ENCODE measurements around the gene CDC37L1. TPM values are rescaled to one million over a fixed set of nuclear protein-coding genes. Genes with fewer than 3 reads are reported as not detected.
A peak's percentile ranks its signal among the peaks of the same experiment; 100 is the strongest.

The CDC37L1 gene
- total RNA-seq, 3 donors from 2014 or later, result 14.7 to 16.6 (median 16.2) TPM

DNA sequence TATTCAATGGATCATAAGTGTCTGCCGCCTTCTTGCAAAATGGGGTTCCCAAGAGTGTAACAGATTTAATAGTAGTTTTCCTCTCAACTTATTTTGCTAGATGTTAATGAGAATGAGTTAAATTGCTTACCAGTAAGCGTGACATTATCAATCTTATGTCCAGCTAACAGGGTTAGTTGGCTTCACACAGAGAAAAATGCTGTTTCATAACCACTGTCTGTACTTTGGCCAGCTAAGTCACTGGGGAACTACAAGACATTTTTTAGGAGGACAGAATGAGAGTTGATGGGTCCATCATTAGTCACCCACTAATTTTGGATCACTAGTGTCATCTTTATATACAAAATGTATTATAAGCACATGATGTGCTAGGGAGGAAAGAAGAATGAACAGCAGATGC, 1.4 kb downstream of the CDC37L1 start:
- Mint-ChIP-seq H3K9me3 (no peaks in the 10 kb centered on the region), H3K4me1 (ENCODE audit: low read depth) (peaks cover 23% of the 10 kb centered on the region), H3K36me3 (ENCODE audit: insufficient read depth) (peaks cover 17% of the 10 kb centered on the region), H3K4me3 (no peak overlapping the region), H3K27me3 (ENCODE audit: low read depth) (no peaks in the 10 kb centered on the region)
- no peak for ATAC-seq
- DNase-seq, result no peak

- Mint-ChIP-seq H3K4me3 (no peak overlapping the region), H3K4me1 (ENCODE audit: low read depth) (peaks cover 40% of the 10 kb centered on the region), H3K27me3 (ENCODE audit: low read depth) (no peaks in the 10 kb centered on the region), H3K9me3 (no peaks in the 10 kb centered on the region), H3K36me3 (ENCODE audit: insufficient read depth) (peaks cover 26% of the 10 kb centered on the region)
- no peak for DNase-seq
- ATAC-seq, result no peak
Observed at GRCh38 chr9:4684820-4685219, 5.5 kb downstream of the CDC37L1 start.

DNA sequence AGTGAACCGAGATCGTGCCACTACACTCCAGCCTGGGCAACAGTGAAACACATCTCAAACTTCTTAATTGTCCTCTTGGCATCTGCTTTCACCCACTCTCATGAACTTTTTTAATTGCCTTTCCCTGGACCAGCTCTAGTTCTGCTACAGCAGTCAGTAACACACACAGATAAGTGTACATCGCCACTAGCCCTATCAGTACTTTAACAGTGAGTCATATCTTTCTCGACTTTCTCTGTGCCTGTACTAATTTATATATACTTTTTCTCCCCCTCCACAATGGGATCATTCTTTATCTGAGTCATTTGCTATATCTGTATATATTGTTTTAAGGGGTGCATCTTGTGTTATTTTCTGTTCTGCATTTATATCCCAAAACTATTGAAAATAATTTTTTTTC, 6.7 kb downstream of the CDC37L1 start:
- H3K27me3 Mint-ChIP-seq (ENCODE audit: low read depth), result no peaks in the 10 kb centered on the region
- no peak overlapping the region for H3K4me3 Mint-ChIP-seq
- ATAC-seq (no peak), DNase-seq (no peak)
- H3K9me3 Mint-ChIP-seq, result no peaks in the 10 kb centered on the region
- H3K36me3 Mint-ChIP-seq (ENCODE audit: insufficient read depth), result peaks cover 36% of the 10 kb centered on the region
- peaks cover 52% of the 10 kb centered on the region for H3K4me1 Mint-ChIP-seq (ENCODE audit: low read depth)

DNA sequence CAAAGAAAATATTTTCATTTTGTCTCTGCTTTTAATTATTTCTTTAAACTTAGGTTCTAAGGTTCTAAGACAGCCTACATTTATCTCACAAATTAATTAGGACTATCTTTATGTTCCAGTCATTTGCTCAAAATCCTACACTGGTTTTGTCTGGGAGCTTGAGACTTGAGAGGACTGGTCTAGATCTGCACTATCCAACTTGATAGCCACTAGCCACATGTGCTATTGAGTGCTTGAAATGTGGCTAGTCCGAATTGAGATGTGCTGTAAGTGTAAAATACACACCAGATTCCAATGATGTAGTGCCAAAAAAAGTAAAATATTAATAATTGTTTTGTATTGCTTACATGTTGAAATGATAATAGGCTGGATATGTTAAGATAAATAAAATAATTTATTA, 7.2 kb downstream of the CDC37L1 start:
- H3K36me3 Mint-ChIP-seq (ENCODE audit: insufficient read depth), result peaks cover 40% of the 10 kb centered on the region
- H3K9me3 Mint-ChIP-seq, result no peaks in the 10 kb centered on the region
- ATAC-seq (no peak), DNase-seq (no peak)
- no peak overlapping the region for H3K4me3 Mint-ChIP-seq
- no peaks in the 10 kb centered on the region for H3K27me3 Mint-ChIP-seq (ENCODE audit: low read depth)
- H3K4me1 Mint-ChIP-seq (ENCODE audit: low read depth), result peaks cover 56% of the 10 kb centered on the region

DNA sequence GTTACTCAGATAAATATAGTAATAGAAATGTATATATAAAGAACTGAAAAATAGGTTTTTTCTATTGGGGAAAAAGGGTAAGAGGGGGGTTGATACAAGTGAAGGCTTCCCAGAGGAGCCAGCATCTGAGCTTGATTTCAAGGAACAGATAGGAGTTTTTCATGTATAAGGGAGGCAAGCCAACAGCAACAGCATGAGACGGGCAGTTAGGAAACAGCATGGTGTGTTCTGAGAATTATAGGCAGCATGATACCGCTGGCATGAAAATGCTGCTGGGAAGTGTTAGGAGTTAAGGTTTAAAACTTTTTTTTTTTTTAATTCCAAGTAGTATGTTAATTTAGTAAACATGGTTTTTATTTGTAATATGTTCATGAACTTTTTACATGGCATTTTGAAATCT, 9.7 kb downstream of the CDC37L1 start:
- Mint-ChIP-seq H3K27me3 (ENCODE audit: low read depth) (no peaks in the 10 kb centered on the region), H3K4me1 (ENCODE audit: low read depth) (peaks cover 50% of the 10 kb centered on the region), H3K9me3 (no peaks in the 10 kb centered on the region), H3K36me3 (ENCODE audit: insufficient read depth) (peaks cover 44% of the 10 kb centered on the region), H3K4me3 (no peak overlapping the region)
- DNase-seq, result no peak
- ATAC-seq, result no peak

- no peaks in the 10 kb centered on the region for H3K27me3 Mint-ChIP-seq (ENCODE audit: low read depth)
- H3K36me3 Mint-ChIP-seq (ENCODE audit: insufficient read depth), result peaks cover 44% of the 10 kb centered on the region
- peaks cover 44% of the 10 kb centered on the region for H3K4me1 Mint-ChIP-seq (ENCODE audit: low read depth)
- H3K4me3 Mint-ChIP-seq, result peak overlapping the region; percentile 26
- DNase-seq (no peak), ATAC-seq (peak; percentile 89 to 91)
- no peaks in the 10 kb centered on the region for H3K9me3 Mint-ChIP-seq
Observed at GRCh38 chr9:4689687-4690104, 10.3 kb downstream of the CDC37L1 start.

DNA sequence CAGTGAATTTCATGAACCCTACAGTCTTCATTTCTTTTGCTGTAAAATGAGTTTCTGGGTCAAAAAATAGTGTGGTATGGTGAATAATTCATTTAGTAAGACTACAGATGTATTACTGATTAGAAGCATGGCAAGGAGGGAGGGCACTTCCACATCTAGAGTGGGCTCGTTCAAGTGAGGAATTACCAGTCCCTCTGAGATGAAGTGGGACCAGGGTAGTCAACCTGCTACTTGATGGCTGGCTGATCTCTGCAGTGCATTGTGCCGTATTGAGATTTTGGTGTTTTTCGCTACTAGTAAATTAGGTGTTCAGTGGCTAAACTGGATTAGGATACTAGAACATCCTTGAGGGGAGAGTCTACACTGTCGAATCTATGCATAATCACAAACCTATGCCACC, 10.8 kb downstream of the CDC37L1 start:
- Mint-ChIP-seq H3K36me3 (ENCODE audit: insufficient read depth) (peaks cover 40% of the 10 kb centered on the region), H3K4me1 (ENCODE audit: low read depth) (peaks cover 40% of the 10 kb centered on the region)
- peak; percentile 29 to 39 for ATAC-seq

DNA sequence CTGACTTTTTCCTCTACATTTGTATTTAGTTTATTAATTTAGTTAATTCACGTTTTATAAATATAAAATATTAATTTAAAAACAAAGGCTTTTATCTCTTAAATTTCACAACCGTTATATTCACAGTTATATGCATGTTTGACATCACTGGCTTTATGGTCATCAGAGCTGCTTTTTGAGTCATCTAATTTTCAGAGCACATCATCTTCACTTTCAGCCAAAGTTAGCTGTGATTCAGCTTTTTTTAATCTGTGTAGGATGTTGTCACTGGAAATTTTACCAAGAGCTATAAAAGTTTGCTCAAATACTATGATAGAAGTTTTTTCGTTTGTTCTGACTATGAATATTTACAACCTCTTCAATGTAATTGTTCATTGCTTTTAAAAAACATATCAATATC, 12.4 kb downstream of the CDC37L1 start:
- H3K4me1 Mint-ChIP-seq (ENCODE audit: low read depth), result peaks cover 32% of the 10 kb centered on the region

More for the DNA sequence above, 10.8 kb downstream of the CDC37L1 start:
- Mint-ChIP-seq H3K9me3 (no peaks in the 10 kb centered on the region), H3K27me3 (ENCODE audit: low read depth) (no peaks in the 10 kb centered on the region), H3K4me3 (peak overlapping the region; percentile 26)
- DNase-seq, result no peak

GRCh38 chr9:4700091-4700490, 20.7 kb downstream of the CDC37L1 start:
- no peak overlapping the region for H3K4me3 Mint-ChIP-seq
- H3K36me3 Mint-ChIP-seq (ENCODE audit: insufficient read depth), result peaks cover 31% of the 10 kb centered on the region
- DNase-seq, result no peak
- no peaks in the 10 kb centered on the region for H3K9me3 Mint-ChIP-seq
- no peak for ATAC-seq
- peaks cover 22% of the 10 kb centered on the region for H3K4me1 Mint-ChIP-seq (ENCODE audit: low read depth)
- H3K27me3 Mint-ChIP-seq (ENCODE audit: low read depth), result no peaks in the 10 kb centered on the region

More for the DNA sequence above, 12.4 kb downstream of the CDC37L1 start:
- H3K36me3 Mint-ChIP-seq (ENCODE audit: insufficient read depth), result peaks cover 33% of the 10 kb centered on the region
- ATAC-seq, result peak; percentile 28 to 45
- no peaks in the 10 kb centered on the region for H3K9me3 Mint-ChIP-seq
- DNase-seq, result no peak
- no peaks in the 10 kb centered on the region for H3K27me3 Mint-ChIP-seq (ENCODE audit: low read depth)
- H3K4me3 Mint-ChIP-seq, result no peak overlapping the region

GRCh38 chr9:4700932-4701331, 21.6 kb downstream of the CDC37L1 start:
- peaks cover 32% of the 10 kb centered on the region for H3K36me3 Mint-ChIP-seq (ENCODE audit: insufficient read depth)
- no peaks in the 10 kb centered on the region for H3K27me3 Mint-ChIP-seq (ENCODE audit: low read depth)
- H3K4me1 Mint-ChIP-seq (ENCODE audit: low read depth), result peaks cover 24% of the 10 kb centered on the region
- DNase-seq, result no peak
- no peak overlapping the region for H3K4me3 Mint-ChIP-seq
- no peaks in the 10 kb centered on the region for H3K9me3 Mint-ChIP-seq
- ATAC-seq, result no peak

DNA sequence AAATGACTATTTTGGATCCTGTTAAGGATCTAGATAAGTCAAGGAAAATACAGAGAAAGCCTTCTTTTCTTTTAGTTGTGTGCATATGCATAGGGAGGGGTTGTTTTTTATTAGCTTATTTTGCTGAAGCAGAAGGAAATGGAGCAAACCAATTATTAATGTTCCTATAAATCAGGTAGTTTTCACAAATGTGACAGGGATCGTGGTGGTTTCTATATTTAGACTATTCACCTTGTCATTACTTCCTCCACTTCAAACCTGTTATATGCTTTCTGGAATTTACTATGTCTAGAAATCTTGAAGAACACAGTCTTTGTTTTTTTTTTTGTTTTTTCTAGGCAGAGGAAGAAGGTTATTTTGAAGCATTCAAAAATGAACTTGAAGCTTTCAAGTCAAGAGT, 22.2 kb downstream of the CDC37L1 start:
- Mint-ChIP-seq H3K27me3 (ENCODE audit: low read depth) (no peaks in the 10 kb centered on the region), H3K4me3 (no peak overlapping the region), H3K9me3 (no peaks in the 10 kb centered on the region), H3K36me3 (ENCODE audit: insufficient read depth) (peaks cover 33% of the 10 kb centered on the region), H3K4me1 (ENCODE audit: low read depth) (peaks cover 23% of the 10 kb centered on the region)
- DNase-seq (no peak), ATAC-seq (no peak)

DNA sequence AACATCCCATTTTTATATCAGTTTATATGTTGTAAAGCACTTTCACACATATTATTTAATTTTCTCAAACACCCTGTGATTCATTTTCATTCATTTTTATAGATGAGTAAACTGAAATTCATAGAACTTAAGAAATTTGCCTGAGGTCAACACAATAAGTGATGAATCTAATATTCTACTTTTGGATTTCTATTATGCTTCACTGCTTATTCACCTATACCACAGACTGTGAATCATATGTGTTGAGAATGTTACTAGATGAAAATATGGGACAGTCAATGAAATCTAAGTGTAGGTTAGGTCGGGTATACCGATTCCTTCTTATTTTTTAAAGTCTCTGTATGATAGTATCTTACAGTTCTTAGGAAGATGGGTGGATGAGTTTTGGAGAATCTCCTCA, 24.8 kb downstream of the CDC37L1 start:
- Mint-ChIP-seq H3K27me3 (ENCODE audit: low read depth) (no peaks in the 10 kb centered on the region), H3K9me3 (no peaks in the 10 kb centered on the region), H3K36me3 (ENCODE audit: insufficient read depth) (peaks cover 40% of the 10 kb centered on the region), H3K4me1 (ENCODE audit: low read depth) (peaks cover 19% of the 10 kb centered on the region), H3K4me3 (no peak overlapping the region)
- DNase-seq (no peak), ATAC-seq (peak; percentile 78 to 86)

- ATAC-seq (no peak), DNase-seq (no peak)
- Mint-ChIP-seq H3K36me3 (ENCODE audit: insufficient read depth) (peaks cover 40% of the 10 kb centered on the region), H3K9me3 (no peaks in the 10 kb centered on the region), H3K4me1 (ENCODE audit: low read depth) (peaks cover 21% of the 10 kb centered on the region), H3K27me3 (ENCODE audit: low read depth) (no peaks in the 10 kb centered on the region), H3K4me3 (no peak overlapping the region)
Observed at GRCh38 chr9:4706021-4706420, 26.7 kb downstream of the CDC37L1 start.

DNA sequence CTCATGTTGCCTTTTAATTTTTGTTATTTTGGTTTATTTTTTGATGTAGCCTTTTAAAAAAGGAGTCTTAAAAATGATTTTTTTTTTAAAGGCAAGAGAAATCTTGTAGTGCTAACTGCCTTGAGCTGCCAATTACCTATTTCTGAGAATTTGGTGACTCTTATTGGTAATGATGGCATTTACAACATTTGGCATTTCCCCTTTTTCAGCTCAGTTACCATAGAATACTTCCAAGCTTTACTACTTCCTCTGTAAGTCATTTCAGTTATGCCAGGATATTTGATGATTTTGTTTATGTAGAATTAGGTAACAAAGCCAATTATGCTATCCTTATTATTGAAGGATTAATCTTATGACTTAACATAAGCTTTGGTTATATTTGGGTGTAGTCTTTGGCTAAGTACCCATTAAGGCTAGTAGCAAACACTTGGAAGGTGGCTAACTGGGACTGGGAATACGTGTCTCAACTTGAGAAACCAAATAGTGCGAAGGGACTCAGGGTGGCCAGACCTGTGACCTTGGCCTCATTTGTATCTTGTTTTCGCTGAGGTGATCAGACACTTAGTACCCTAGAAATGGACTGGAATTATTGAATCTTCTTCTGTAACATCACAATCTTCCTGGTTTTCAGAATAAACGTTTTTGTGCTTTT, 27.7 kb downstream of the CDC37L1 start:
- Mint-ChIP-seq H3K27me3 (ENCODE audit: low read depth) (no peaks in the 10 kb centered on the region), H3K36me3 (ENCODE audit: insufficient read depth) (peaks cover 35% of the 10 kb centered on the region), H3K4me3 (no peak overlapping the region), H3K9me3 (no peaks in the 10 kb centered on the region), H3K4me1 (ENCODE audit: low read depth) (peaks cover 16% of the 10 kb centered on the region)
- no peak for ATAC-seq
- no peak for DNase-seq

GRCh38 chr9:4709380-4709779, 30.0 kb downstream of the CDC37L1 start:
- Mint-ChIP-seq H3K4me1 (ENCODE audit: low read depth) (peaks cover 9% of the 10 kb centered on the region), H3K4me3 (no peak overlapping the region), H3K9me3 (peaks cover 5% of the 10 kb centered on the region), H3K27me3 (ENCODE audit: low read depth) (no peaks in the 10 kb centered on the region), H3K36me3 (ENCODE audit: insufficient read depth) (peaks cover 26% of the 10 kb centered on the region)
- ATAC-seq (no peak), DNase-seq (no peak)
